Coronary artery (tissue), 2 donors: ENCODE data around the gene EHD1.
"Not testable (repeated sequence)": the region's sequence is repeated elsewhere in the genome, so short reads cannot be mapped to it uniquely, and the experiment has no call there.

Experiments
- DNase-seq: peaks from one replicate; pipeline ENCODE4 v3.0.0-alpha.2; 2017; ENCODE audit warnings: low spot score
- H3K27ac ChIP-seq, 2 donors: fragments of 200-600 bp; sonication (generic); one replicate each; pipeline ENCODE4 v1.5.1; 2016 to 2019
- H3K4me3 ChIP-seq: fragments of 200-600 bp; sonication (generic); 2 replicates; pipeline ENCODE4 v1.5.1; 2016; ENCODE audit warnings: mild to moderate bottlenecking, moderate library complexity
- TF ChIP-seq, protein P1 (sequence below): fragments of 200-600 bp; sonication (generic); IDR thresholded peaks from one replicate; pipeline ENCODE4 v1.5.1; 2019; ENCODE audit warnings: antibody characterized with exemption

Gene EHD1

GRCh38 chr11:64829536-64830251 is 48.7 kb downstream of the EHD1 start:
- TF ChIP-seq, protein P1, sequence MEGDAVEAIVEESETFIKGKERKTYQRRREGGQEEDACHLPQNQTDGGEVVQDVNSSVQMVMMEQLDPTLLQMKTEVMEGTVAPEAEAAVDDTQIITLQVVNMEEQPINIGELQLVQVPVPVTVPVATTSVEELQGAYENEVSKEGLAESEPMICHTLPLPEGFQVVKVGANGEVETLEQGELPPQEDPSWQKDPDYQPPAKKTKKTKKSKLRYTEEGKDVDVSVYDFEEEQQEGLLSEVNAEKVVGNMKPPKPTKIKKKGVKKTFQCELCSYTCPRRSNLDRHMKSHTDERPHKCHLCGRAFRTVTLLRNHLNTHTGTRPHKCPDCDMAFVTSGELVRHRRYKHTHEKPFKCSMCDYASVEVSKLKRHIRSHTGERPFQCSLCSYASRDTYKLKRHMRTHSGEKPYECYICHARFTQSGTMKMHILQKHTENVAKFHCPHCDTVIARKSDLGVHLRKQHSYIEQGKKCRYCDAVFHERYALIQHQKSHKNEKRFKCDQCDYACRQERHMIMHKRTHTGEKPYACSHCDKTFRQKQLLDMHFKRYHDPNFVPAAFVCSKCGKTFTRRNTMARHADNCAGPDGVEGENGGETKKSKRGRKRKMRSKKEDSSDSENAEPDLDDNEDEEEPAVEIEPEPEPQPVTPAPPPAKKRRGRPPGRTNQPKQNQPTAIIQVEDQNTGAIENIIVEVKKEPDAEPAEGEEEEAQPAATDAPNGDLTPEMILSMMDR = no peak
- Histone ChIP-seq H3K27ac (no peak overlapping the region), H3K4me3 (no peak overlapping the region)
- DNase-seq = no peak

DNA sequence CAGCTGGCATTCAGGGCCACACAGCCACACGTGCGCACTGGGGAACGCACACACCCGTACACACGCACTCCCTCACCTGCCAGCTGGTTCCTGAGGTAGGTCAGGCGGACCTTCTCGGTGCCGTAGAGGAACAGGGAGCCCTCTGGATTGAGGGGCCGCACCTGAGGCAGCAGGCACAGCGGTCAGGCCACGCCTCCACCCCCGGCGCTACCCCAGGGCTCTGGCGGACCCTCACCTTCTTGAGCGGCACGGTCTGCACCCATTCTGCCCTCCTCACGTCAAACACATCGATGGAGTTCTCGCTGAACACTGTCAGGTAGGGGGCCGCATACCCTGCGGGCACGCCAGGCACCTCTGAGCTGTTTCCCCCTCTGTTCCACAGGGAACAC is 51.0 kb downstream of the EHD1 start:
- Histone ChIP-seq H3K27ac (no peak overlapping the region), H3K4me3 (no peak overlapping the region)
- TF ChIP-seq, protein P1 = no peak
- no peak for DNase-seq

- H3K27ac ChIP-seq = no peak overlapping the region
Measured at GRCh38 chr11:64826578-64827450, 51.6 kb downstream of the EHD1 start.

DNA sequence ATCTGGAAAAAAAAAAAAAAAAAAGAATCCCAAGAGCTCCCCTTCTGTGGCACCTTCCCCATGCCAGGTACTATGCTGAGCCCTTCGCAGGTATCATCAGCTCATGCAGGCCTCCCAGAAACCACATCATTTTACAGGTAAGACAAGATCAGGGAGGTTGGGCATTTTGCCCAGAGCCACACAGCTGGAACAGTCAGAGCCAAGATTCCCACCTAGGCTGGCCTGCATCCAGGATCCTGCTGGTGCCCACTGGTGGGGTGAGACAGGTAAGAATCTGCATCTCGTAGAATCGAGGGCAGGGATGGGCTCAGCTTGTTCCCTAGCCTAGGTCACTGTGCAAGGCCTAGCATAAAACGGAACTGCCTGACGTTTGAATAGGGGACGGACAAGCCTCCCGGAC is 52.4 kb downstream of the EHD1 start:
- no peak for DNase-seq
- no peak overlapping the region for H3K4me3 ChIP-seq
- TF ChIP-seq, protein P1 = no peak
- no peak overlapping the region for H3K27ac ChIP-seq

More at GRCh38 chr11:64826578-64827450, 51.6 kb downstream of the EHD1 start:
- no peak for DNase-seq
- TF ChIP-seq, protein P1 = no peak
- no peak overlapping the region for H3K4me3 ChIP-seq

GRCh38 chr11:64823568-64824119 is 54.8 kb downstream of the EHD1 start:
- TF ChIP-seq, protein P1 = no peak
- DNase-seq = no peak
- Histone ChIP-seq H3K27ac (no peak overlapping the region), H3K4me3 (no peak overlapping the region)

- Histone ChIP-seq H3K27ac (no peak overlapping the region), H3K4me3 (no peak overlapping the region)
- TF ChIP-seq, protein P1 = no peak
- no peak for DNase-seq
Measured at GRCh38 chr11:64817476-64817875, 60.9 kb downstream of the EHD1 start.

DNA sequence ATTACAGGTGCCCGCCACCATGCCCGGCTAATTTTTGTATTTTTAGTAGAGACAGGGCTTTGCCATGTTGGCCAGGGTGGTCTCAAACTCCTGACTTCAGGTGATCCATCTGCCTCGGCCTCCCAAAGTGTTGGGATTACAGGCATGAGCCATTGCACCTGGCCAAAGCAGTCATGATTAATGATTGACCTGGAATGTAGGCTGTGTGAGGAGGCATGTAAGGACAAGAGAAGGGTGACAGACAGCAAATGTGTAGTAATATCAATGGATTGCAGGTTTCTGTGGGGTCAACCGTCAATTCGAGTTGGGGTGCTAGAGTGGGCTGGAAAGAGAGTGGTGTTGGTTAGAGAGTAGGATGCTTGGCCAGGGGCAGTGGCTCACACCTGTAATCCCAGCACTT is 63.0 kb downstream of the EHD1 start:
- not testable (repeated sequence) for H3K27ac ChIP-seq, DNase-seq, H3K4me3 ChIP-seq
